Measurements from ENCODE around the gene LY86. TPM values are rescaled to one million over a fixed set of nuclear protein-coding genes. Genes with fewer than 3 reads are reported as not detected.

Gene LY86
- total and polyA plus RNA-seq, 7 experiments from 2014 or later = 1.5 to 19.6 (median 5.4) TPM

DNA sequence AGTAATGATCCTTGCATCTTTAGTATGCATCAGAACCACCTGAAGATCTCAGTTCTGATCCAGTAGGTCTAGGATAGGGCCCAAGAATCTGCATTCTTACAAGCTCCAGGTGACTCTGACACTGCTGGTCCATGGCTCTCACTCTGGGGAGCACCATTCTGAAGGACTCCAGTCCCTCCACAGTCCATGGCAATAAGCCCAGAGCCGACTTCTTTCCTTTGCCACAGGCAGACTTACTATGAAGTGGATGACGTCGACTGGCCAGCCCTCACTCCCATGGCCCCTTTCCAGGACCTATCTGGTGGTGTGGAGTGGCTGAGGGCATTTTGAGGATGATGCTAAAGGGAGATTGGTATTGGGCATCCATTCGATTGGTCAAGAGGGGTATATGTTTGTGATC, 21.8 kb upstream of the LY86 start:
- Histone ChIP-seq H3K36me3 (ENCODE audit: control insufficient read depth in 2 of 3, insufficient read depth in 3 of 3, low read length in 3 of 3) (no peaks in the 10 kb centered on the region), H3K27ac (ENCODE audit: low read depth, low read length) (no peak overlapping the region), H3K4me3 (ENCODE audit: low read length) (no peak overlapping the region), H3K4me1 (ENCODE audit: control insufficient read depth in 2 of 2, insufficient read depth in 2 of 2, low read length in 2 of 2) (no peaks in the 10 kb centered on the region), H3K9me3 (ENCODE audit: control insufficient read depth in 2 of 3, low read length in 3 of 3) (no peaks in the 10 kb centered on the region), H3K27me3 (ENCODE audit: control insufficient read depth in 2 of 2, insufficient read depth in 2 of 2, low read length in 2 of 2) (no peaks in the 10 kb centered on the region)
- Mint-ChIP-seq H3K36me3 (peaks cover 0 to 19% (median 4%) of the 10 kb centered on the region in 5 donors), H3K27ac (no peak overlapping the region), H3K27me3 (peaks cover 0 to 17% (median 0%) of the 10 kb centered on the region in 5 donors), H3K9me3 (peaks cover 0 to 11% (median 0%) of the 10 kb centered on the region in 11 donors), H3K4me3 (no peak overlapping the region), H3K4me1 (peaks cover 0 to 22% (median 6%) of the 10 kb centered on the region in 7 donors)
- intact Hi-C loops (cut with micrococcal nuclease) = no loop called here
- ChIA-PET POLR2A (no interaction called here), CTCF (interaction anchor here (0.5 kb wide), 1 partner anchor 111 kb away, joined by 3 read pairs; no protein-coding TSS in a partner anchor)
- no peak for DNase-seq
- ATAC-seq = no peak

DNA sequence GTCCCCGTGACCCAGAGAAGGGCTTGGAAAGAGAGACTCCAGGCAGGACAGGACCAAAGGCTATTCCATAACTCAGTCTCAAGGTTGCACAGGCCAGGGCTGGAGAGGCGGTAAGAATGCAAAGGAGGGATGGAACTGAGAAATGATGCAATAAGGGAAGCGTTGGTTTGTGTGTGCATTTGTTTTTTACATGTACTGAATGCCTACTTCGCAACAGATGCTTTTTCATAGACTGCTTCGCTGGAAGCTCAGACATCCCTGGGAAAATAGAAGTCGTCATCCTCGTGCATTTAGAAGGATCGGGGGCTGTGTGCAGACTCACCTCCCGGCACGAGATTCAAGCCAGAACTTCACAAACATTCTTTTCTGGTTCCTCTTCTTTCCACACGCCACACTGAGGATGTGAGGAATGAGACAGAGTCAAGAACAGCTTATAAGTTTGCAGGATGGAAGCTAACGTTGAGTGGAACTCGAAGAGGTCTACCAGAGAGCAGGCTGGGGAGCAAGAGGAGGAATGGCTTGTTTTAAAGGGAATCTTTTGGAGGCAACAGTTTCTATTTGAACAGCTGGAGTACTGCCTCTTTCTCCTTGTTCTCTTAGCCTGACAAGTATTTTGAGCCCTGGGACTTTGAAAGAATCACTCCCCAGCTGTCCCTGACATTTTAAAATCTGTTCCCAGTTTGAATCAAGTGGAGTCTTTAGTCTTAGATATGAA, 19.3 kb upstream of the LY86 start:
- Histone ChIP-seq H3K27me3 (ENCODE audit: control insufficient read depth in 2 of 2, insufficient read depth in 2 of 2, low read length in 2 of 2) (no peaks in the 10 kb centered on the region), H3K36me3 (ENCODE audit: control insufficient read depth in 2 of 3, insufficient read depth in 3 of 3, low read length in 3 of 3) (no peaks in the 10 kb centered on the region), H3K27ac (ENCODE audit: low read depth, low read length) (no peak overlapping the region), H3K9me3 (ENCODE audit: control insufficient read depth in 2 of 3, low read length in 3 of 3) (peaks cover 0 to 7% (median 0%) of the 10 kb centered on the region in 3 experiments), H3K4me3 (ENCODE audit: low read length) (no peak overlapping the region), H3K4me1 (ENCODE audit: control insufficient read depth in 2 of 2, insufficient read depth in 2 of 2, low read length in 2 of 2) (no peaks in the 10 kb centered on the region)
- ChIA-PET CTCF (interaction anchor here (0.6 to 1.6 kb wide), 2 partner anchors 23 to 107 kb away, joined by 3 to 4 read pairs; no protein-coding TSS in a partner anchor), POLR2A (interaction anchor here (0.6 to 0.8 kb wide), 2 partner anchors 42 to 779 kb away, joined by 3 to 4 read pairs; no protein-coding TSS in a partner anchor)
- no peak for ATAC-seq
- intact Hi-C loops (cut with micrococcal nuclease) = no loop called here
- Mint-ChIP-seq H3K27me3 (peaks cover 0 to 32% (median 0%) of the 10 kb centered on the region in 5 donors), H3K9me3 (peaks cover 0 to 19% (median 7%) of the 10 kb centered on the region in 11 donors), H3K4me1 (peaks cover 0 to 7% (median 0%) of the 10 kb centered on the region in 7 donors), H3K36me3 (peaks cover 0 to 25% (median 9%) of the 10 kb centered on the region in 5 donors), H3K27ac (peak overlapping the region in 2 of 9 donors; percentile 36 to 39), H3K4me3 (peak overlapping the region in 1 of 10 donors; percentile 56)
- no peak for DNase-seq

DNA sequence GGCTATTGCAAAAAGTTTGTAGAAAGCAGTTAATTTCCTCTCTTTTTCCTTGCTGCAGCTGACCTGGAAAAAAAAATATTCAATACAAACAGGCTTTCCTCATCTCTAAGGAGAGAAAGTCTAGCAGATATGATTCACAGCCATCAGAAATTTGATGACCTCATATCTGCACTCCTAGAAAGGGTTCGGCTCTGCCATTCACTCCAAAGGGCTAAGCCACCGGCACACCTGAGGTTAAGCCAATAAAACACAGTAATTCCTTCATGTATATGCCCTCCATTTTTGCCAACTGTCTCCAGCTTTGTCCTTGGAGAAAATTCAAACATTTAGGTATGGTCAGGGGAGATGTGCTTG, 18.7 kb upstream of the LY86 start:
- intact Hi-C loops (cut with micrococcal nuclease) = no loop called here

DNA sequence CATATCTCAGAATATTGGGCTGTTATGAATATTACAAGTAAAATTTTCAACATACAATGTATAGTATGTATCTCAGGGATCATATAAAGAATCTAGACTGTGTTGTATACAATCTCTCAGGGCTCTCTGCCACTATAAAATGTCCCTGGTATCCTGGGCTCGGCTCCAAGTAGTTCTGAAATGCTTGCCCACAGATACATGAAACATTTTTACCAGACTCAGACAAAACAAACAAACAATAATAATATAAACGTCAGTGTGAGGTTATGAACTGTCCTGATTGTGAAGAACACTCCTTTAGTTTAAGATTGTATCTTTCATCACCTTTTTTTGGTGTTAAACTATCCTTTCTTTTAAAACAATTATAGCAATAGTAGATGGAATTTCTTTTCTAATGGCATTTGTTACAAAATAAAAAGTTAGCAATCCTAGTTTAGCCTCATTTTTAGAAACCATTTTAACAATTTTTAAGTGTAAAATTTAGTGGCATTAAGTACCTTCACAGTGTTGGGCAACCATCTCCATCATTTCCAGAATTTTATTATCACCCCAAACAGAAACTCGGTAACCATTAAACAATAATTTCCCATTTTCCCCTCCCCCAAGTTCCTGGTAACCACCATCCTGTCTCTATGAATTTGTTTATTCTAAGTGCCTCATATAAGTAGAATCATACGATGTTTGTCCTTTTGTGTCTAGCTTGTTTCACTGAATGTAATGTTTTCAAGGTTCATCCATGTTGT, 17.4 kb upstream of the LY86 start:
- intact Hi-C loops (cut with micrococcal nuclease) = no loop called here
- CTCF ChIA-PET = no interaction called here
- Histone ChIP-seq H3K9me3 (ENCODE audit: control insufficient read depth in 2 of 3, low read length in 3 of 3) (peaks cover 0 to 7% (median 0%) of the 10 kb centered on the region in 3 experiments), H3K4me3 (ENCODE audit: low read length) (no peak overlapping the region), H3K36me3 (ENCODE audit: control insufficient read depth in 2 of 3, insufficient read depth in 3 of 3, low read length in 3 of 3) (no peaks in the 10 kb centered on the region), H3K27ac (ENCODE audit: low read depth, low read length) (no peak overlapping the region), H3K4me1 (ENCODE audit: control insufficient read depth in 2 of 2, insufficient read depth in 2 of 2, low read length in 2 of 2) (no peaks in the 10 kb centered on the region), H3K27me3 (ENCODE audit: control insufficient read depth in 2 of 2, insufficient read depth in 2 of 2, low read length in 2 of 2) (no peaks in the 10 kb centered on the region)
- Mint-ChIP-seq H3K4me1 (peaks cover 0 to 3% (median 0%) of the 10 kb centered on the region in 7 donors), H3K4me3 (no peak overlapping the region), H3K9me3 (peaks cover 0 to 25% (median 12%) of the 10 kb centered on the region in 11 donors), H3K27me3 (peaks cover 0 to 32% (median 0%) of the 10 kb centered on the region in 5 donors), H3K27ac (no peak overlapping the region), H3K36me3 (peaks cover 0 to 24% (median 13%) of the 10 kb centered on the region in 5 donors)
- ATAC-seq = no peak
- no peak for DNase-seq
- POLR2A ChIA-PET = no interaction called here

More for the DNA sequence above, 18.7 kb upstream of the LY86 start:
- no peaks in the 10 kb centered on the region for H3K4me1 ChIP-seq (ENCODE audit: control insufficient read depth in 2 of 2, insufficient read depth in 2 of 2, low read length in 2 of 2)
- no peak overlapping the region for H3K4me3 ChIP-seq (ENCODE audit: low read length)
- H3K36me3 ChIP-seq (ENCODE audit: control insufficient read depth in 2 of 3, insufficient read depth in 3 of 3, low read length in 3 of 3) = no peaks in the 10 kb centered on the region
- Mint-ChIP-seq H3K4me3 (no peak overlapping the region), H3K9me3 (peaks cover 0 to 21% (median 12%) of the 10 kb centered on the region in 11 donors), H3K27ac (no peak overlapping the region), H3K4me1 (peaks cover 0 to 6% (median 0%) of the 10 kb centered on the region in 7 donors), H3K36me3 (peaks cover 0 to 25% (median 13%) of the 10 kb centered on the region in 5 donors), H3K27me3 (peaks cover 0 to 34% (median 0%) of the 10 kb centered on the region in 5 donors)
- ATAC-seq = no peak
- DNase-seq = no peak
- POLR2A ChIA-PET = interaction anchor here (0.6 to 0.8 kb wide), 3 partner anchors 42 to 779 kb away, joined by 3 to 4 read pairs (median 3); no protein-coding TSS in a partner anchor
- H3K27me3 ChIP-seq (ENCODE audit: control insufficient read depth in 2 of 2, insufficient read depth in 2 of 2, low read length in 2 of 2) = no peaks in the 10 kb centered on the region
- H3K27ac ChIP-seq (ENCODE audit: low read depth, low read length) = no peak overlapping the region
- CTCF ChIA-PET = interaction anchor here (0.6 to 1.6 kb wide), 2 partner anchors 23 to 107 kb away, joined by 3 to 4 read pairs; no protein-coding TSS in a partner anchor
- peaks cover 0 to 7% (median 0%) of the 10 kb centered on the region in 3 experiments for H3K9me3 ChIP-seq (ENCODE audit: control insufficient read depth in 2 of 3, low read length in 3 of 3)

DNA sequence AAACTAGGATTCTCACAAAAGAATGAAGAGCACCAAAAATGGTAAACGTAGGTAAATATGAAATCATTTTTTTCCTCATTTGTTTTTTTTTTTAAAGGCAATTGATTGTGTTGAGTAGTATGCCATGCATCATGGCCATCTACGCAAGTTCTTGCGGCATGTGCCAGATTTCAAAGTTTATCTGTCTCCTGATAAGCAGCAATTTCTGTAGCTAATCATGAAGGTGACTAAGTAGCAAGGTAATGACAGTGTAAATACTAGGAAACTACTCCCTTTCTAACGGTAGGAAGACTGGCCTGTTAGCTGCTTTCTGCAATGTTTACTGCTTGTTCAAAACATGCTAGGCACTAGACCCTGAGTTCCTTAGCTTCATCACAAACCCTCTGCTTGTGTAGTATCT, 13.4 kb upstream of the LY86 start:
- H3K4me3 Mint-ChIP-seq = no peak overlapping the region
- H3K36me3 Mint-ChIP-seq = peaks cover 0 to 26% (median 18%) of the 10 kb centered on the region in 5 donors
- POLR2A ChIA-PET = interaction anchor here (0.7 kb wide), 2 partner anchors 21 to 64 kb away, joined by 3 read pairs; no protein-coding TSS in a partner anchor
- intact Hi-C loops (cut with micrococcal nuclease) = no loop called here
- H3K36me3 ChIP-seq (ENCODE audit: control insufficient read depth in 2 of 3, insufficient read depth in 3 of 3, low read length in 3 of 3) = no peaks in the 10 kb centered on the region
- H3K4me3 ChIP-seq (ENCODE audit: low read length) = no peak overlapping the region
- H3K9me3 Mint-ChIP-seq = peaks cover 2 to 36% (median 13%) of the 10 kb centered on the region in 11 donors
- H3K4me1 ChIP-seq (ENCODE audit: control insufficient read depth in 2 of 2, insufficient read depth in 2 of 2, low read length in 2 of 2) = no peaks in the 10 kb centered on the region
- no peak for DNase-seq
- CTCF ChIA-PET = no interaction called here
- no peaks in the 10 kb centered on the region for H3K27me3 ChIP-seq (ENCODE audit: control insufficient read depth in 2 of 2, insufficient read depth in 2 of 2, low read length in 2 of 2)
- H3K4me1 Mint-ChIP-seq = peaks cover 0 to 11% (median 7%) of the 10 kb centered on the region in 7 donors
- peaks cover 0 to 11% (median 0%) of the 10 kb centered on the region in 3 experiments for H3K9me3 ChIP-seq (ENCODE audit: control insufficient read depth in 2 of 3, low read length in 3 of 3)
- no peak overlapping the region for H3K27ac Mint-ChIP-seq
- H3K27ac ChIP-seq (ENCODE audit: low read depth, low read length) = no peak overlapping the region
- ATAC-seq = no peak
- H3K27me3 Mint-ChIP-seq = peaks cover 0 to 31% (median 0%) of the 10 kb centered on the region in 5 donors

DNA sequence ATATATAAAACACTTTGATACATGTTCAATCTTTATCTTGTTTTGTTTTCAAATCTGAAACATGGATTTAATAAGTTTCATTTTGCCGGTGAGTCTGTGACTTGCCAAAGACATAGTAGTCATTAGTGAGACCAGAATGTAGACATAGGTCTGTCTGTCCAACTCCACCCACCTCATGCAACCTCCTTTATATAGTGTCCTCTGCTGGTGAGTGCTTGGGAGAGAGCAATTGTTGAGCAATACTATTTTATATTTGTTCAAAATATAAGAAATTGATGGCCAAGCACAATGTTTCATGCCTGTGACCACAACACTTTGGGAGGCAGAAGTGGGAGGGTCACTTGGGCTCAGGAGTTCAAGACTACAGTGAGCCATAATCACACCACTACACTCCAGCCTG, 10.8 kb upstream of the LY86 start:
- H3K27me3 Mint-ChIP-seq = peaks cover 0 to 15% (median 0%) of the 10 kb centered on the region in 5 donors
- intact Hi-C loops (cut with micrococcal nuclease) = no loop called here
- DNase-seq = no peak
- H3K4me1 Mint-ChIP-seq = peaks cover 3 to 24% (median 19%) of the 10 kb centered on the region in 7 donors
- ChIA-PET CTCF (no interaction called here), POLR2A (no interaction called here)
- ATAC-seq = no peak
- Histone ChIP-seq H3K4me3 (ENCODE audit: low read length) (no peak overlapping the region), H3K4me1 (ENCODE audit: control insufficient read depth in 2 of 2, insufficient read depth in 2 of 2, low read length in 2 of 2) (peaks cover 0 to 9% of the 10 kb centered on the region in 2 donors), H3K36me3 (ENCODE audit: control insufficient read depth in 2 of 3, insufficient read depth in 3 of 3, low read length in 3 of 3) (no peaks in the 10 kb centered on the region), H3K9me3 (ENCODE audit: control insufficient read depth in 2 of 3, low read length in 3 of 3) (peaks cover 0 to 12% (median 0%) of the 10 kb centered on the region in 3 experiments), H3K27me3 (ENCODE audit: control insufficient read depth in 2 of 2, insufficient read depth in 2 of 2, low read length in 2 of 2) (no peaks in the 10 kb centered on the region), H3K27ac (ENCODE audit: low read depth, low read length) (no peak overlapping the region)
- peaks cover 0 to 25% (median 18%) of the 10 kb centered on the region in 5 donors for H3K36me3 Mint-ChIP-seq
- no peak overlapping the region for H3K4me3 Mint-ChIP-seq
- no peak overlapping the region for H3K27ac Mint-ChIP-seq
- H3K9me3 Mint-ChIP-seq = peaks cover 2 to 36% (median 13%) of the 10 kb centered on the region in 11 donors

All from naive thymus-derived CD4-positive, alpha-beta T cell (primary cell).